PC-9 (cell line): ENCODE results near the gene RB1. TPM values are rescaled to one million over a fixed set of nuclear protein-coding genes. Genes with fewer than 3 reads are reported as not detected.

Source experiments
- BruUV-seq: library from RNA; stranded (reverse); fragments of 400-500 nt; replicated peaks from 2 replicates; lab custom pipeline; 2021; lab: Mats Ljungman, UMichigan
- CTCF ChIA-PET: fragments of 300-600 bp; sonication (Branson Sonifier 250); formaldehyde crosslinking; loops from one replicate; lab custom pipeline; 2022; ENCODE audit warnings: antibody characterized with exemption; lab: Charles Lee
- POLR2A ChIA-PET: fragments of 300-600 bp; sonication (Branson Sonifier 250); formaldehyde crosslinking; loops from one replicate; lab custom pipeline; 2022; ENCODE audit warnings: antibody characterized with exemption; ENCODE audit not compliant: unreplicated experiment; lab: Charles Lee
- DNase-seq, 2 experiments: peaks; one replicate each; pipeline versions ENCODE4 v3.0.0 to v3.0.0-alpha.2; 2015 to 2022; ENCODE audit warnings: mixed read lengths in 1 of 2
- H2AFZ ChIP-seq: fragments of 200-600 bp; sonication (generic); 2 replicates; pipeline ENCODE4 v1.8.1; 2017; ENCODE audit warnings: antibody characterized with exemption
- H3F3A ChIP-seq: fragments of 200-600 bp; sonication (generic); 2 replicates; pipeline ENCODE4 v1.8.1; 2017; ENCODE audit warnings: antibody characterized with exemption, mild to moderate bottlenecking, low read depth; ENCODE audit not compliant: insufficient read depth
- H3K27ac ChIP-seq: fragments of 200-600 bp; sonication (generic); 2 replicates; pipeline ENCODE4 v1.6.1; 2016; ENCODE audit warnings: mixed run types
- H3K27me3 ChIP-seq: fragments of 200-600 bp; sonication (generic); 2 replicates; pipeline ENCODE4 v1.6.1; 2016; ENCODE audit warnings: low read depth, mixed run types; ENCODE audit not compliant: insufficient read depth
- H3K36me3 ChIP-seq: fragments of 200-600 bp; sonication (generic); 2 replicates; pipeline ENCODE4 v1.6.1; 2016; ENCODE audit warnings: low read depth, mixed run types
- H3K4me1 ChIP-seq: fragments of 200-600 bp; sonication (generic); replicated peaks from 2 replicates; pipeline ENCODE4 v1.6.1; 2016; ENCODE audit warnings: mixed run types; ENCODE audit not compliant: insufficient read depth
- H3K4me2 ChIP-seq: fragments of 200-600 bp; sonication (generic); 2 replicates; pipeline ENCODE4 v1.6.1; 2017; ENCODE audit warnings: mixed run types
- H3K4me3 ChIP-seq: fragments of 200-600 bp; sonication (generic); 2 replicates; pipeline ENCODE4 v1.6.1; 2016; ENCODE audit warnings: mixed run types
- H3K79me2 ChIP-seq: fragments of 200-600 bp; sonication (generic); 2 replicates; pipeline ENCODE4 v1.6.1; 2017; ENCODE audit warnings: low read depth, mixed run types
- H3K9me2 ChIP-seq: fragments of 200-600 bp; sonication (generic); 2 replicates; pipeline ENCODE4 v1.8.1; 2017; ENCODE audit warnings: mild to moderate bottlenecking; ENCODE audit not compliant: insufficient read depth
- H3K9me3 ChIP-seq: fragments of 200-600 bp; sonication (generic); 2 replicates; pipeline ENCODE4 v1.8.1; 2016; ENCODE audit warnings: low read depth; ENCODE audit not compliant: insufficient read depth
- H4K20me1 ChIP-seq: fragments of 200-600 bp; sonication (generic); 2 replicates; pipeline ENCODE4 v1.8.1; 2017; ENCODE audit not compliant: insufficient read depth
- EZH2 ChIP-seq: fragments of 200-600 bp; sonication (generic); IDR thresholded peaks from 2 replicates; pipeline ENCODE4 v1.8.0; 2017; ENCODE audit warnings: antibody characterized with exemption, low read depth
- intact Hi-C: fragments of 100-400 bp; cut with micrococcal nuclease; formaldehyde crosslinking; loops from one replicate; pipeline ENCODE4 v1.10.0; 2022; ENCODE audit not compliant: unreplicated experiment
- total RNA-seq: library from RNA; stranded (reverse); gene quantifications from 2 replicates; pipeline ENCODE4 v1.2.3, GENCODE V29; 2021
- TF ChIP-seq, protein P1 (sequence below): fragments of 200-600 bp; sonication (generic); conservative IDR thresholded peaks from 2 replicates; pipeline ENCODE4 v1.6.1; 2017; ENCODE audit warnings: mixed run types, antibody characterized with exemption, mild to moderate bottlenecking, moderate library complexity

The RB1 gene
- total RNA-seq, 1 experiment from 2014 or later, result 23.7 TPM

GRCh38 chr13:48530833-48531232, 227.3 kb downstream of the RB1 start:
- Histone ChIP-seq H3K27me3 (no peaks in the 10 kb centered on the region), H4K20me1 (no peaks in the 10 kb centered on the region), H3F3A (peaks cover 6% of the 10 kb centered on the region), H3K27ac (no peak overlapping the region), H2AFZ (no peak overlapping the region), H3K4me1 (0 out of 2 replicates have a peak, but pooled peaks cover 8% of the 10 kb centered on the region), H3K79me2 (no peaks in the 10 kb centered on the region), H3K9me2 (no peaks in the 10 kb centered on the region; the same call in 1 of the 2 replicates), H3K4me3 (no peak overlapping the region), H3K9me3 (no peaks in the 10 kb centered on the region), H3K36me3 (no peaks in the 10 kb centered on the region), H3K4me2 (no peak overlapping the region)
- intact Hi-C loops, result loop anchor here (5.0 kb wide), 1 partner anchor 119 kb away; the partner anchor contains the start of gene LPAR6
- no peak for TF ChIP-seq EZH2
- TF ChIP-seq, protein P1, sequence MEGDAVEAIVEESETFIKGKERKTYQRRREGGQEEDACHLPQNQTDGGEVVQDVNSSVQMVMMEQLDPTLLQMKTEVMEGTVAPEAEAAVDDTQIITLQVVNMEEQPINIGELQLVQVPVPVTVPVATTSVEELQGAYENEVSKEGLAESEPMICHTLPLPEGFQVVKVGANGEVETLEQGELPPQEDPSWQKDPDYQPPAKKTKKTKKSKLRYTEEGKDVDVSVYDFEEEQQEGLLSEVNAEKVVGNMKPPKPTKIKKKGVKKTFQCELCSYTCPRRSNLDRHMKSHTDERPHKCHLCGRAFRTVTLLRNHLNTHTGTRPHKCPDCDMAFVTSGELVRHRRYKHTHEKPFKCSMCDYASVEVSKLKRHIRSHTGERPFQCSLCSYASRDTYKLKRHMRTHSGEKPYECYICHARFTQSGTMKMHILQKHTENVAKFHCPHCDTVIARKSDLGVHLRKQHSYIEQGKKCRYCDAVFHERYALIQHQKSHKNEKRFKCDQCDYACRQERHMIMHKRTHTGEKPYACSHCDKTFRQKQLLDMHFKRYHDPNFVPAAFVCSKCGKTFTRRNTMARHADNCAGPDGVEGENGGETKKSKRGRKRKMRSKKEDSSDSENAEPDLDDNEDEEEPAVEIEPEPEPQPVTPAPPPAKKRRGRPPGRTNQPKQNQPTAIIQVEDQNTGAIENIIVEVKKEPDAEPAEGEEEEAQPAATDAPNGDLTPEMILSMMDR, result no peak
- DNase-seq, result no peak
- ChIA-PET POLR2A (interaction anchor here (0.5 to 0.6 kb wide), 2 partner anchors 119 to 530 kb away, joined by 3 read pairs; no protein-coding TSS in a partner anchor), CTCF (interaction anchor here (0.6 kb wide), 1 partner anchor 142 kb away, joined by 4 read pairs; no protein-coding TSS in a partner anchor)
- no TSS peak for BruUV-seq

Other genes starting within 250 kb of the RB1 start
- gene MED4, start 208.6 kb upstream of the RB1 start, total RNA-seq, result 26.9 and 38.5 TPM in 2 replicates
- 136 and 155 TPM in 2 replicates for gene ITM2B, start 70.5 kb upstream of the RB1 start, total RNA-seq
- gene LPAR6, start 109.4 kb downstream of the RB1 start, total RNA-seq, result 2.7 TPM in 2 replicates
- 1.7 and 2.6 TPM in 2 replicates for gene RCBTB2, start 229.3 kb downstream of the RB1 start, total RNA-seq